Measurements from ENCODE around the gene SCGB1A1.

Gene SCGB1A1

GRCh38 chr11:62419314-62419929 is 589 bp downstream of the SCGB1A1 start:
- peaks cover 7 to 29% (median 21%) of the 10 kb centered on the region in 5 donors for H3K4me1 ChIP-seq (ENCODE audit: control insufficient read depth in 5 of 5, insufficient read depth in 5 of 5, low read length in 5 of 5)
- H3K27me3 ChIP-seq (ENCODE audit: control insufficient read depth in 5 of 5, insufficient read depth in 4 of 5, low read length in 5 of 5) = no peaks in the 10 kb centered on the region
- H3K9me3 ChIP-seq (ENCODE audit: control insufficient read depth in 5 of 5, low read length in 5 of 5) = no peaks in the 10 kb centered on the region
- no peaks in the 10 kb centered on the region for H3K36me3 ChIP-seq (ENCODE audit: control insufficient read depth in 5 of 5, insufficient read depth in 5 of 5, low read length in 5 of 5)
- peak overlapping the region in 1 of 5 donors; percentile 8 for H3K4me3 ChIP-seq (ENCODE audit: low read depth in 1 of 5, low read length in 5 of 5)
- peak overlapping the region; percentile 51 for H3K27ac ChIP-seq (ENCODE audit: low read depth, low read length)
- H3K9ac ChIP-seq (ENCODE audit: low read length in 5 of 5) = peak overlapping the region in 2 of 5 donors; percentile 16 to 63

GRCh38 chr11:62419943-62420342 is 1.1 kb downstream of the SCGB1A1 start:
- Histone ChIP-seq H3K9me3 (ENCODE audit: control insufficient read depth in 5 of 5, low read length in 5 of 5) (no peaks in the 10 kb centered on the region), H3K27ac (ENCODE audit: low read depth, low read length) (peak overlapping the region; percentile 51), H3K36me3 (ENCODE audit: control insufficient read depth in 5 of 5, insufficient read depth in 5 of 5, low read length in 5 of 5) (no peaks in the 10 kb centered on the region), H3K27me3 (ENCODE audit: control insufficient read depth in 5 of 5, insufficient read depth in 4 of 5, low read length in 5 of 5) (no peaks in the 10 kb centered on the region), H3K4me1 (ENCODE audit: control insufficient read depth in 5 of 5, insufficient read depth in 5 of 5, low read length in 5 of 5) (peaks cover 7 to 32% (median 22%) of the 10 kb centered on the region in 5 donors), H3K4me3 (ENCODE audit: low read depth in 1 of 5, low read length in 5 of 5) (peak overlapping the region in 1 of 5 donors; percentile 8), H3K9ac (ENCODE audit: low read length in 5 of 5) (peak overlapping the region in 1 of 5 donors; percentile 63)

GRCh38 chr11:62420882-62421281 is 2.0 kb downstream of the SCGB1A1 start:
- Histone ChIP-seq H3K9ac (ENCODE audit: low read length in 5 of 5) (no peak overlapping the region), H3K4me3 (ENCODE audit: low read depth in 1 of 5, low read length in 5 of 5) (no peak overlapping the region), H3K36me3 (ENCODE audit: control insufficient read depth in 5 of 5, insufficient read depth in 5 of 5, low read length in 5 of 5) (no peaks in the 10 kb centered on the region), H3K27ac (ENCODE audit: low read depth, low read length) (no peak overlapping the region), H3K9me3 (ENCODE audit: control insufficient read depth in 5 of 5, low read length in 5 of 5) (no peaks in the 10 kb centered on the region), H3K4me1 (ENCODE audit: control insufficient read depth in 5 of 5, insufficient read depth in 5 of 5, low read length in 5 of 5) (peaks cover 7 to 37% (median 22%) of the 10 kb centered on the region in 5 donors), H3K27me3 (ENCODE audit: control insufficient read depth in 5 of 5, insufficient read depth in 4 of 5, low read length in 5 of 5) (no peaks in the 10 kb centered on the region)

GRCh38 chr11:62421996-62422395 is 3.2 kb downstream of the SCGB1A1 start:
- Histone ChIP-seq H3K27ac (ENCODE audit: low read depth, low read length) (no peak overlapping the region), H3K36me3 (ENCODE audit: control insufficient read depth in 5 of 5, insufficient read depth in 5 of 5, low read length in 5 of 5) (no peaks in the 10 kb centered on the region)

GRCh38 chr11:62423012-62423411 is 4.2 kb downstream of the SCGB1A1 start:
- Histone ChIP-seq H3K27ac (ENCODE audit: low read depth, low read length) (no peak overlapping the region), H3K27me3 (ENCODE audit: control insufficient read depth in 5 of 5, insufficient read depth in 4 of 5, low read length in 5 of 5) (no peaks in the 10 kb centered on the region), H3K9ac (ENCODE audit: low read length in 5 of 5) (no peak overlapping the region), H3K4me3 (ENCODE audit: low read depth in 1 of 5, low read length in 5 of 5) (no peak overlapping the region), H3K9me3 (ENCODE audit: control insufficient read depth in 5 of 5, low read length in 5 of 5) (no peaks in the 10 kb centered on the region), H3K36me3 (ENCODE audit: control insufficient read depth in 5 of 5, insufficient read depth in 5 of 5, low read length in 5 of 5) (no peaks in the 10 kb centered on the region), H3K4me1 (ENCODE audit: control insufficient read depth in 5 of 5, insufficient read depth in 5 of 5, low read length in 5 of 5) (peaks cover 7 to 48% (median 33%) of the 10 kb centered on the region in 5 donors)

More at GRCh38 chr11:62421996-62422395, 3.2 kb downstream of the SCGB1A1 start:
- H3K9ac ChIP-seq (ENCODE audit: low read length in 5 of 5) = peak overlapping the region in 1 of 5 donors; percentile 14
- no peaks in the 10 kb centered on the region for H3K9me3 ChIP-seq (ENCODE audit: control insufficient read depth in 5 of 5, low read length in 5 of 5)
- H3K4me1 ChIP-seq (ENCODE audit: control insufficient read depth in 5 of 5, insufficient read depth in 5 of 5, low read length in 5 of 5) = peaks cover 7 to 43% (median 27%) of the 10 kb centered on the region in 5 donors
- H3K4me3 ChIP-seq (ENCODE audit: low read depth in 1 of 5, low read length in 5 of 5) = no peak overlapping the region
- no peaks in the 10 kb centered on the region for H3K27me3 ChIP-seq (ENCODE audit: control insufficient read depth in 5 of 5, insufficient read depth in 4 of 5, low read length in 5 of 5)

- Histone ChIP-seq H3K9ac (ENCODE audit: low read length in 5 of 5) (peak overlapping the region in 1 of 5 donors; percentile 31), H3K9me3 (ENCODE audit: control insufficient read depth in 5 of 5, low read length in 5 of 5) (no peaks in the 10 kb centered on the region), H3K4me3 (ENCODE audit: low read depth in 1 of 5, low read length in 5 of 5) (no peak overlapping the region), H3K27ac (ENCODE audit: low read depth, low read length) (peak overlapping the region; percentile 28), H3K4me1 (ENCODE audit: control insufficient read depth in 5 of 5, insufficient read depth in 5 of 5, low read length in 5 of 5) (peaks cover 2 to 41% (median 32%) of the 10 kb centered on the region in 5 donors), H3K36me3 (ENCODE audit: control insufficient read depth in 5 of 5, insufficient read depth in 5 of 5, low read length in 5 of 5) (no peaks in the 10 kb centered on the region), H3K27me3 (ENCODE audit: control insufficient read depth in 5 of 5, insufficient read depth in 4 of 5, low read length in 5 of 5) (no peaks in the 10 kb centered on the region)
These were observed 8.9 kb downstream of the SCGB1A1 start for GRCh38 chr11:62427630-62428233.

- H3K4me1 ChIP-seq (ENCODE audit: control insufficient read depth in 5 of 5, insufficient read depth in 5 of 5, low read length in 5 of 5) = peaks cover 2 to 49% (median 42%) of the 10 kb centered on the region in 5 donors
- H3K27me3 ChIP-seq (ENCODE audit: control insufficient read depth in 5 of 5, insufficient read depth in 4 of 5, low read length in 5 of 5) = no peaks in the 10 kb centered on the region
- H3K9me3 ChIP-seq (ENCODE audit: control insufficient read depth in 5 of 5, low read length in 5 of 5) = no peaks in the 10 kb centered on the region
- no peak overlapping the region for H3K4me3 ChIP-seq (ENCODE audit: low read depth in 1 of 5, low read length in 5 of 5)
- peak overlapping the region; percentile 4 for H3K27ac ChIP-seq (ENCODE audit: low read depth, low read length)
- H3K9ac ChIP-seq (ENCODE audit: low read length in 5 of 5) = no peak overlapping the region
- H3K36me3 ChIP-seq (ENCODE audit: control insufficient read depth in 5 of 5, insufficient read depth in 5 of 5, low read length in 5 of 5) = peaks cover 0 to 2% (median 0%) of the 10 kb centered on the region in 5 donors
These were observed 10.2 kb downstream of the SCGB1A1 start for GRCh38 chr11:62428871-62429560.

GRCh38 chr11:62430425-62430824 is 11.6 kb downstream of the SCGB1A1 start:
- peaks cover 0 to 2% (median 0%) of the 10 kb centered on the region in 5 donors for H3K36me3 ChIP-seq (ENCODE audit: control insufficient read depth in 5 of 5, insufficient read depth in 5 of 5, low read length in 5 of 5)
- peak overlapping the region; percentile 13 for H3K27ac ChIP-seq (ENCODE audit: low read depth, low read length)
- H3K9ac ChIP-seq (ENCODE audit: low read length in 5 of 5) = peak overlapping the region in 1 of 5 donors; percentile 5
- peaks cover 2 to 55% (median 50%) of the 10 kb centered on the region in 5 donors for H3K4me1 ChIP-seq (ENCODE audit: control insufficient read depth in 5 of 5, insufficient read depth in 5 of 5, low read length in 5 of 5)
- H3K4me3 ChIP-seq (ENCODE audit: low read depth in 1 of 5, low read length in 5 of 5) = no peak overlapping the region
- no peaks in the 10 kb centered on the region for H3K9me3 ChIP-seq (ENCODE audit: control insufficient read depth in 5 of 5, low read length in 5 of 5)
- no peaks in the 10 kb centered on the region for H3K27me3 ChIP-seq (ENCODE audit: control insufficient read depth in 5 of 5, insufficient read depth in 4 of 5, low read length in 5 of 5)

- Histone ChIP-seq H3K4me1 (ENCODE audit: control insufficient read depth in 5 of 5, insufficient read depth in 5 of 5, low read length in 5 of 5) (peaks cover 2 to 62% (median 55%) of the 10 kb centered on the region in 5 donors), H3K27me3 (ENCODE audit: control insufficient read depth in 5 of 5, insufficient read depth in 4 of 5, low read length in 5 of 5) (no peaks in the 10 kb centered on the region), H3K9ac (ENCODE audit: low read length in 5 of 5) (no peak overlapping the region), H3K36me3 (ENCODE audit: control insufficient read depth in 5 of 5, insufficient read depth in 5 of 5, low read length in 5 of 5) (peaks cover 0 to 2% (median 0%) of the 10 kb centered on the region in 5 donors), H3K9me3 (ENCODE audit: control insufficient read depth in 5 of 5, low read length in 5 of 5) (no peaks in the 10 kb centered on the region), H3K27ac (ENCODE audit: low read depth, low read length) (peak overlapping the region; percentile 13), H3K4me3 (ENCODE audit: low read depth in 1 of 5, low read length in 5 of 5) (no peak overlapping the region)
These were observed 12.5 kb downstream of the SCGB1A1 start for GRCh38 chr11:62431171-62431901.
